Stimulated activated CD4-positive, alpha-beta T cell treated with anti-CD3 and anti-CD28 coated beads, TNF-alpha, amount 100 ng/mL, for 1 hour (primary cell): Measurements from ENCODE around the gene USH1C.

ENCODE experiments used
- DNase-seq, 3 donors: peaks; one replicate each; pipeline ENCODE4 v3.0.0-alpha.2; 2020; ENCODE audit warnings: low read depth in 3 of 3, low spot score in 1 of 3

The USH1C gene

DNA sequence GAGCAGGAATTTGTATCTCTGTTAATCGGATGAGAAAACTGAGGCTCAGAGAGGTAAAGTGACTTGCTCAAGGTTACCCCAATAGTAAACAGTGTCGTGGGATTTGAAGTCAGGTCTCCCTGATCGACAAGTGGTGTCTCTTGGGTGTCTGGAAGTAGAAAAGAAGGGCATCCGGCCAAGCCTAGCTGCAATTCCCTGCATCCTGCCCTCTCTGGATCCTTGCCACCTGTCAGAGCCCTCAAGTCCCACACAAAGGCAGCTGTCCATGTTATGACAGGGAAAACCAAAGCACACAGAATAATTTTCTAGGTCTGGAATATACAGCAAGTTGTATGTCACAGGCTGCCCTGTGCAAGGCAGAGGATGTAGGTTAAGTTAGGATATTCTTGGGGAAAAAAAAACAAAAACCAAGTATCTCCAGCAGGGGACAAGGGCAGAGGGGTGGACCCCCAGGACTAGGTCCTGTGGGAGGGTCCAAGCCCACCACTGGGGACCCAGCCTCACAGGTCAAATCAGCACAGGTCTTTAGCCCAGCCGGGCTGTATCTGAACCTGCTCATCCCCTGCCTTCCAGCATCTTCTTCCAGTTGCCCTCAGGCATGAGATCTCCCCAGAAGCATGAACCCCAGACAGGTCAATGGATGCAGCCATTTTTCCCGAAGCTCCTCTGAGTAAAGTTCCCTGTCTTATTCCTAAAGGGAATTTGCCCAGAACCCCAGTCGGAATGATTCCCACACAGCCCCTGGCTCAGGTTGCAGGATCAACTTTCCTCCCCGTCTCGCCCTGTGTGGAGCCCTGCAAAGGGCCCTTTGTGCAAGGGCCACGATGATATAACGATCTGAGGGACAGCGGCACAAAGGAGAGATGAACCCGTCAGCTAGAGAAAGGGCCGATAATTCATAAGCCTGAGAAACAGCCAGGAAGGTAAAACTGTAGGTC is 15.0 kb downstream of the USH1C start:
- DNase-seq: no peak

DNA sequence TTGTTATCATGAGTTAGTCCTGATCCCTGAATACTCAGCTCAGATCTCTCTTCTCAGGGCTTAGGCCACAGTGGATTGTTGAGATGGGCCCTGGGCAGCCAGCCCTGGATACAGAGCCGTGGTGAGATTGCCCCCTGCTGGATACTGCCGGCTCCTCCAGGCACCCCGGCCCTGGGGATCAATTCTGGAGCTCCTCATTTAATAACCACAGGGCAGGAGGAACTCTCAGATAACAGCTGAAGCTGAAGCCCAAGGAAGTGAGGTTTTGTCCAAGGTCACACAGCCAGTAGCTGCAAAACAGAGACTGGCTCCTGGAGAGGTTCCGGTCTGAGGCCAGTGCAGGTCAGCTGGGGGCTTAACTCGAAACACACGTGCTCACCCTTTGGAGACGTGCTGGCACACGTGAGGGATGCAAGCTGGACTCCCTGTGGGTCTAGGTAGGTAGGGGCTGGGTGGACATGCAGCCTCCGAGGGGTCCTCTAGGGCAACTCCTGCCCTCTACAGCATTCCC is 16.0 kb downstream of the USH1C start:
- DNase-seq: peak in 1 of 3 donors; percentile 29

DNA sequence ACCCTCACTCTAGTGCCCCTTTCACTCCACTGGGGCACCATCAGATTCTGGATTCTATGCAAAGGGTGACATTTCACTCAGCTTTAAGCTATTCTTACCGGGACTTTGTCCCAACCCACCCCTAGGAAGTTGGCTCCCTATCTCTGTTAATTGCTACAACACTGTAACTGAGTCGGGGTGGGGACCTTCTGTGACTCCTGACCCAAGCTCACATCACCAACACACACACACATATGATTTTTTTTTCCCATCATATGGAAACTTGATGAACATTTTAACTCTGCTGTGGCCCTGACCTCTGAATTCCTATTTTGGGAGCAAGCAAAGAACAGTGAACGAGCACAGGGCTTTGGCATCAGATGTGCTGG is 16.6 kb downstream of the USH1C start:
- no peak for DNase-seq

DNA sequence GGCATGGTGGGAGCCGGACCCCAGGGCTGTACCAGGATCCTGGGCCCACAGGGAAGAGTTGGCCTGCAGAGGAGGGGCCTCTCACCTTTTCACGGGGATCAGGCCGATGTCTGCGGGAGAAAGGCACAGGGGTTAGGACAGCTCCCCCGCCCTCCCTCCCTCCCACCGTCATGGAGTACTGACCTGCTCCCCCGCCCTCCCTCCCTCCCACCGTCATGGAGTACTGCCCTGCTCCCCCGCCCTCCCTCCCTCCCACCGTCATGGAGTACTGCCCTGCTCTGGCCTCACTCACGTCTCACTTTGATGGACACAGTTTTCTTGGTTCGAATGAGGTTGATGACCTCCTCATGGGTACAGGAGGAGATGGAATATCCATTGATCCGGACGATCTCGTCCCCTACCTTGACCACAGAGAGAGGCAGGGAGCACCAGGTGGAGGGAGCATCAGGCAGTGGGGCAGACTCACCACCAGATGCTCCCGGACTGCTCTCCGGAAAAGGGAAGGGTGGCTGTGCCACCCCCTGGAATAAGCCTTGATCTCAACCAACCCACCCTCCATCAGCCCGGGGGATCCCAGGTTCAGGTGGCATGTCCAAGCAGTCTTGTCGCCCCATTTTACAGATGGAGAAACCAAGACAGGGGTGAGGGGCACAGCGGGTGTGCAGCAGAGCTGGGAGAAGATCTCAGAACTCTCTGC is 17.1 kb downstream of the USH1C start:
- no peak for DNase-seq

DNA sequence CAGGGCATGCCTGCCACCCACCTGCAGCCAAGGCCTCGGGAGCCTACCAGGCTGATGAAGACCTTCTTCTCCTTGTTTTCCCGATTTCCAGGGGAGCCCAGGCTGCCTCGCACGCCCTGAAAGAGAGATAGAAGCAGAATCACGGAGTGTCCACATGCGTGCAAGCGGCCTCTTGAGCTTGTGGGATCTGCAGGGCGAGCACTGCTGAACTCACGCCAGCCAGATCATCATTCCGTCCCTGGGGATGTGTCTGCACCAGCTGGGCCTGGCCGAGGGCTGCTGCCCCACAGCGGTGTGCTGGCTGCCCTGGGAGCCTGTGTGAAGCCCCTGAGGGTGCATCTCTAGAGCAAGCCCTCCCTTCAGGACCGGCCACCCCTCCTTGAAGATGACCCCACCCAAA is 17.9 kb downstream of the USH1C start:
- no peak for DNase-seq

DNA sequence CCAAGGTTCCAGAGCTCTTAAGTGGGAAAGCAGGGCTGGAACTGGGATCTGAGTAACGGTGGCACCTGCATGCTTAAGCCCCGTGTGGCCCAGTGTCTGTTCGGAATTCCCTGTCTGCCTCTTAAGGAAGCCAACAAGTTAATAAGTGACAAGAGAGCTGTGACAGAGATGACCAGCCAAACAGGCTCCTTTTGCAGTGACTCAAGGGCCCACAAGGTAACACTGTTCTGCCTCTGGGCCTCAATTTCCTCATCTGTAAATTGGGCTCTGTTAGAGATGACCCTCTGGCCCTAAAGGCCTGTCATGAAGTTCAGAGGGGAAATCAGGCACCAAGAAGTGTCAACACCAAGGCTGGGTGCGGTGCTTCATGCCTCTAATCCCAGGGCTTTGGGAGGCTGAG is 18.6 kb downstream of the USH1C start:
- no peak for DNase-seq

DNA sequence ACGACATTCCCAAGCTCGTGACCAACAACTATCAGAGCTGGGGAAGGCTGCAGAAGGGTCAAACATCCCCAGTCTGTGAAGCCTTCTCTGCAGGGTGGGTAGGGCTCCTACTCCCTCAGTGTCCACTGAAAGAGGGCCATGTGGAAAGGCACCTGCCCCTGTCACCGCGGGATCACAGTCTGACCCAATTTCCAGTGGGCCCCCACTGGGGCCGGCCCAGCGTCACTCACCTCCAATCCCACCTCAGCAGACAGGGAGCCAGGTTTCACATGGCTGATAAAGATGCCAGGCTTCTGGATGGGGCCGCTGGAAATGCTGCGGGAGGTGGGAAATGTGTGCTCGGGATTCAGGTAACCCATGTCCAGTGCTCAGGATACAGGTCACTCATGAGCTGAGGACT is 20.0 kb downstream of the USH1C start:
- DNase-seq: no peak

DNA sequence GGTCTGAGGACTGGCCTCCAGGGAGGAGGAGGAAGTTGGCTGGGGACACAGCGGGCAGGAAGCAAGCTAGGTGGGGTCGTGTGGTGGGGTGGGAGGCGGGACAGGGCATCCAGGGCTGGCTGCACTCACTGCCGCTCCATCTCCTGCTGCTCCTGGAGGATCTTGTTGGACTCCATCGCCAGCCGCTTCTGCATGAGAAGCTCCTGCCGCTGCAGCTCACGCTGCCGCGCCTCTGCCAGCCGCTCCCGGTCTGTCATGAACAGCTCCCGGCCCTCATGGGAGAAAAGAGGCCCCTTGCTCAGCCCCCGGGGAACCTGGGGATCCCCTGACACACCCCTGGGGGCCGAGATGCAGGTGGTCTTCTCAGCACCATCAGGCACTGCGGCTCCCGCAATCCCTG is 21.6 kb downstream of the USH1C start:
- no peak for DNase-seq

DNA sequence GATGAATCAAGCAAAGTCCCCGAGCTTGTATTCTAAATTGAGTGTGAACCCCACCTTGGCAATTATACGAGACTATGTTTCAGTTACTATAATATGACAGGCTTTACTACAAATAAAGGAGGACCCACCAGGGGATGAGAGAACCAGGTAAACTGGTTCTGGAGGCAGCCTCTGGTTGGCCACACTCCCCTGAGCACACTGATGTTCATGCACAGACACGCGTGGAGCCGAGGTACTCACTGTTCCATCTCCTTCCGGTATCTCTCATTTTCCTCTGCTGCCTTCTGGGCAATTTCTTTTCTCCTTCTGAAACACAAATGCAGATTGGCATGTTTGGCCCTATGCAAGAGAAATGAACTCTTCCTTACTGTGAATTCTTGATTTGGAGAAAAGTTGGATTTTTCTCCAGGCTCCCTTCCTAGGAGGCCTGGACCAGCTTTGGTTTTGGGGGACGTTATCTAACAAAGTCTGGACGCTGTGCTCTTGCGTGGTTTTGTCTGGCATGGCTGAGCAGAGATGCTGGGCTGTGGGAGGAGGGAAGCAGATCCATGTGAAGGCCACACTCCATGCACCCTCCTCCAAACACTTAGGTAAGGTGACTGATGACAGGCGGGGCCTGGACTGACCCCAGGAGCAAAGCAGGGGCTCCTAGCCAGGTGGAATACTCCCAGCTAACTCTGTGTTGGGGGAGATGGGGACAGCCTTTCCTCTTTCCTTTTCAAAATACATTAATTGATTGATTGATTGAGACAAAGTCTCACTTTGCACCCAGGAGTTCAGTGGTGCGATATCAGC is 22.9 kb downstream of the USH1C start:
- DNase-seq: no peak

DNA sequence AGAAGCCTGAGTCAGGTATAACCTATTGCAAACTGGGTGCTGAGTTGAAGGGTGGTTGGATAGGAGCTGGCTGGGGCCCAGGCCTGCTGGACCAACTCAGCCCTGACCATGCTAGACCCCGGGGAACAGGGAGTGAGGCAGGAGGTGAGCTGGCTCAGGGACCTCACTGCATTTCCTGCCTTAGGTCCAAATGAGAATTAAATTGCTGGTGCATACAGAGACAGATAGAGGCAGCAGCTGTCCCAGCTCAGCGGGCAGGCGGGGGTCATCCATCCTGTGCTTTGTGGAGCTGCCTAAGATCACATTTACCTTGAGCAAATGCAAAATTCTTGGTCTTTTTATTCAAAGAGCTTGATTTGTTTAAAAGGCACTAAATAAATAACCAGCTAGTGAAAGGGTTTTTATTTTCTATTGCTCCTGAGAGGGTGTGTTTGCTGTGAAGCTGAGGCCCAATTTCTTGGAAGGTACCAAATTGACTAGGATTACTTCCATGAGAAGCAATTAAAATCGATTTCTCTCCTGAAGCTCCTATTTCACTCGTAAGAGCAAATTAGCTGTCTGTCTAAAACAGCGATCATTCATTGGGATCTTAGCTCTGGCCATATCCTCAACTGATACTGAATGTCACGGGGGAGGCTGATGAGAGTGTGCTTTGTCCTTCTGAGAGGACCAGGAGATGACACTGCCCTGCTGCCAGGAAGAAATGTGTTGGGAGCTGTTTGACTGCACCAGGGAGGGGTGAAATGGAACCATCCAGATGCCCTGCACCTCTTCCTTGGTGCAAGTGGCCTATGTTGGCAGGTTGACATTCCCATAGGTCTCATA is 24.9 kb downstream of the USH1C start:
- no peak for DNase-seq

DNA sequence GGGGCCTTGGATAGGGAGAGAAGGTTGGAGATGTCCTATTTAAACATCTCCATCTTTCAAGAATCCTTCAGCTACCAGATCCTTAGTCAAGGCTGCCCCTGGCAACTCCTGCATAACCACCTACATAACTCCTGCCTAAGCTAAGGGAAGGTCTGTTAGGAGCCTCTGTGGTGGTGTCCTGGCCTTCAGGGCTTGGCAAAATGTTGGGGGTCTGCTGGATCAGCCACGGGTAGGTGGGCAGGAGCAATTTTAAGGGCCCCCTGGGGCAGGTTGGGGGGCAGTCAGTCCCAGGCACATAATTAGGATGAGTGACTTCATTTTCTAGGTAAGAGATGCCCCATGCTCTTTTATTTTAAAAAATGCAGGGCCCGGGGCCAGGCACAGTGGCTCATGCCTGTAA is 25.9 kb downstream of the USH1C start:
- DNase-seq: no peak

DNA sequence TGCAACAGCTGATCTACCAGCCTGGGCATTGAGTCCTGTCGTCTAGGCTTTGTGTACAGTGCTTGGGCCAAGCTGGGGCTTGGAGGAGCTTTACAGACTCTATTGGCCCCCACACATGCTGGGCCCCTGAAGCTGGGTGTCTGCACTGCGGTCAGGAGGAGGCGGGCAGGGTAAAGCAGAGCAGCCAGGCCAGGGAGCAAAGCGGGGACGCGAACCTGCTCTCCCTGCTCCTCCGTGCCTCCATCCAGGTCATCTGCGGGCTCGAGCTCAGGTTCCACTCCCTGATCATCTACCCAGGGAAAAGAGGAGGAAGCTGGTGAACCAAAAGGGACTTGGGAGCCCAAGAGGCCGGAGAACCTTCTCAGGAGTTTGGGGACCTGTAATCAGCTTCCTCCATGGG is 27.0 kb downstream of the USH1C start:
- DNase-seq: no peak

DNA sequence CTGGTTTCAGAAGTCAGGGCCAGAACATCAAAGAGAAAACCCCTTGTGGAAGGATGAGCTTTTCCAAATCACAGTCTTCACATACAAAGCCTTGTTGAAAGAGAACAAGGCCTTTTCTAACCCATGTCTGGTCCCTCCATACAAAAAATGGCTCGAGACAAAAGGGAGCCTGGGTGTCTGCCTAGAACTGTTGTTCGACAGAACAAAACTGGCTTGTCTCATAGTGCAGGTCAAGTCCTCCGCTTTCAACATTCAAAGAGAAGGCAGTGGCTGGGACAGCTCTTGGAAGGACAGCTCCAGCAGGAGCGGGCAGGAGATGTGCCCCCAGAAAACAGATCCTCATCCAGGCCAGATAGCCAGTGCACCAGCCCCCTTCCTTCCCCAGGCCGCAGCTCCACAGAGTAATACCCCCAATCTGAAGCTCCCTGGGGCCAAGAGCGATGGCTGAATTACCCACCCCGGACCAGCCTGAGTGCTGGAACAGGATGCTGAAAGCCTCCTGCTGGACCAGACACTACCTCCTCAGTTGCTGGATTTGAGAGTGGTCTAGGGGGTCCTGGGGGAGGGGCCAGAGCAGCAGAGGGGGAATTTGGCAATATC is 27.6 kb downstream of the USH1C start:
- no peak for DNase-seq

DNA sequence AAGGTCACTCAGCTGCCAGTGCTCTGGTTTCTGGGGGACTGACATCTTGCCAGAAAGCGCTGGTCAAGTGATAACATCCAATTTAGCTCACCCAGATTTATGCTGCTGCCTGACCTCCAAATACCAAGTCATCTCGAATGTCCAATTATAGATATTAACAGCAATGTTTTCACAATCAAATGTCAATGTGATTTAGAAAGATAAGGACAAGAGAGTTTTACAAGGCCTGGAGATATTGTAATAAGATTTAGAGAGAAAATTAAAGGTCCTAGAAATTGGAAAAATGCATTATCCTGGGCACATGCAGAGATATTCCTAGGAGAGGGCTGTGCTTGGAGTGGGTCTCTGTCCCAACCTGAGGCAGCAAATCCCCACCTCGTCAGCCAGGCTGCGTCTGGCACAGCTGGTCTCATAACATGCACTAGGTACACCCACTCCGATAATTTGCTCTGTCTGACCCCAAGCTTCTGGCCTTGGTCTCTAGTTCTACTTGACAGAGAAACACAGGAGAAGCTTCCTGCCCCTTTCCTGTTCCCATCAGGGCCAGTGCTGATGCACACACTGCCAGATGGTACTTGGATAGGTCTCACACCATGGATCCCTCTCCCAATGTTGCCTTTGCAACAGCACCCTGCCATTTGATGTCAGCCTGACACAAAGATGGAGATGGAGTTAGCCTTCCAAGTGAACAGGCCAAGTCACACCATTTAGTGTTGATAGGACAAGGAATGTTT is 28.6 kb downstream of the USH1C start:
- DNase-seq: no peak

DNA sequence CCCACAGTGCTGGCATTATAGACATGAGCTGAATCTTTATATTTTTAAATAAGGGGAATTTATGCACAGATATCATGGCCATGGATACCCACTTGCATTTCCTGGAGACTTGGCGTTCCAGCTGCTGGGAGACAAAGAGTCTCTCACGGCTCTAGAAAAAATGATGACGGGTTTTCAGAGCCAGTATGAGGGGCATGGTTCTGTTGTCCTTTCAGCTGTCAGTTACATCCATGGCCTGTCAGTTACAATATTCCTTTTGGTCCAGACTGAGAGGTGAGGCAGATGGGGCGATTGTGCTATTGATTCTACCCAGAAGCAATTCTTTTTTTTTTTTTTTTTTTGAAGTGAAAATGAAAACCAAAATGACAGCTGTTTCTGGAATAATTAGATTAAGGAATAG is 29.7 kb downstream of the USH1C start:
- DNase-seq: no peak

DNA sequence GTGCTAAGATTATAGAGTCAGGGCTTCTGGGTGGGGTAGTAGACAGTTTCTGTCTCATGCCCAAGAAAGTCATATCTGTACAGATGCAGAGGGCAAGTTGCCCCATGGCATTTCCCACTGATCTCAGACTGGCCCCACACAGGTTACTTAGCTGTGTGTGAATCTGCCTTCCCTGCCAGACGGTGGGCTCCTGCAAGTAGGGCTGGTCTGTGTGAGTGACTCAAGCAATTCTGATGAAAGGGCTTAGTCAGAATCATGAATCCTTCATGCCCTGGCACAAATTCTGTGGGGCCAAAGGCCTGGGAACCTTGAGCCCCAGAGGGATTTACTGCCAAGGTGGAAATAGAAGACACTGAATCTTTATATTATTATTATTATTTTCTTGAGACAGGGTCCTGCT is 30.4 kb downstream of the USH1C start:
- DNase-seq: no peak

DNA sequence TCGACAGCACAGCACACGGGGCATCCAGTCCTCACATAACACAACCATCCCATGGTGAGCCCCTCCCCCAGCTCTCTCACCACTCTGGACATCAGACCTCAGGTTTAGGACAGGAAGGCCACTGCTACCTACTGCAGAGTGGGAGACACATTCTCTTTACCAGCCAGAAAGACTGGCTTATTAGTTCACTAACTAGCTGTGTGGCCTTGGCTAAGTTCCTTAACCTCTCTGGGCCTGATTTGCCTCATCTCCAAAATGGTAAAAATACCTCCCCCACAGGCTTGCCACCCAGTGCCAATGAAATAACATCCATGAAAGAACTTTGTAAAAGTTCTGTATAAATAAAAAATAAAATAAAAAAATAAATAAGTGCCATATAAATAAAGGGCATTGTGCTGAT is 32.1 kb downstream of the USH1C start:
- no peak for DNase-seq

DNA sequence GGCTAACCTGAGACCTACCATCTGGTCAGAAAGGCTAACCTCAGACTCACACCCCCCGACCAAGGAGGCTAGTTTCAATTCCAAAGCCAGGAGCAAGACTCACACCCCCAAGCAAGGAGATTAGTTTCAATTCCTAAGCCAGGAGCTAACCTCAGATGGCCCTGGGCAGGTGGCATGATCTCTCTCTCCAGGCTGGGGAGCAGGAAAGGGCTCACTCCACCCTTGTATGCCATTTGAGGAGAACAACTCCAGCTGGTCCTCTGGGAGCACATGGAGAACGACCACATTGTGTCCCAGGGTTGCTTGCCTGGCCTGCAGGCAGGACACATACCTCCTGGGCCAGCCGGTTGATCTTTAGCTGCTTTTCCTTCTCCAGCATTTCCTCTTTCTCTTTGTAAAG is 32.6 kb downstream of the USH1C start:
- DNase-seq: no peak

DNA sequence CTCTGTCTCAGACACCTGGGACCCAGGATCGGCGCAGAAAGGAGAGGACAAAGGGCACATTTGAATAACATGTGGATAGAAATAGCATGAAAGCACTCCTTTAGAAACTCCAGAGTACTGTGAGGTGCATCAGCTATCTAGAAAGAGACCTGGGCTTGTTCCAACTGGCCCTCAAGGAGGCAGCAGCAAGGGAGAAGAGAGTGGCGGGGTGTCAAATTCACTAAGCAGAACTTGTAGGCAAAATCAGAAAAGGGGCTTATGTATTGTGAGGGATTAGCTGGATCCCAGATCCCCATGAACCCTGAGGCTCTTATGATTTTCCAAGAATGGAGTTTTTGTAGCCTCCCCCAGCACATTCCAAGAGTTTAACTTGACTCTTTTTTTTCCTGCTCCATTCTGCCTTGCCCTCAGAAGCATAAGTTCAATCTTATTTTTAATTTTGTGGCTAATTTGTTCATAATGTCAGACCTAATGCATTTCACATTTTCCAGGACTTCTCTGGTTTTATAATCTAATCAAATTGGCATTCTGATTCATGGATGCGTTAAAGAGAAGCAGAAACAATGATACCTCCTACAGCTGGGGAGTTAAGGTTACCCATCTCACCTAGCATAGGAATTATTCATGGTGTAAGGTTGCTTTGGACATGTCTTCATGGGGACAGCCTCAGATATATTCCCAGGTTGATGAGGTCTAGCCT is 33.6 kb downstream of the USH1C start:
- no peak for DNase-seq
